ENCODE data around the gene GALNT9. TPM values are rescaled to one million over a fixed set of nuclear protein-coding genes. Genes with fewer than 3 reads are reported as not detected.

GALNT9 gene
- total and polyA plus RNA-seq, 7 donors = 0.28 to 5.0 (median 2.8) TPM; not detected in 2

DNA sequence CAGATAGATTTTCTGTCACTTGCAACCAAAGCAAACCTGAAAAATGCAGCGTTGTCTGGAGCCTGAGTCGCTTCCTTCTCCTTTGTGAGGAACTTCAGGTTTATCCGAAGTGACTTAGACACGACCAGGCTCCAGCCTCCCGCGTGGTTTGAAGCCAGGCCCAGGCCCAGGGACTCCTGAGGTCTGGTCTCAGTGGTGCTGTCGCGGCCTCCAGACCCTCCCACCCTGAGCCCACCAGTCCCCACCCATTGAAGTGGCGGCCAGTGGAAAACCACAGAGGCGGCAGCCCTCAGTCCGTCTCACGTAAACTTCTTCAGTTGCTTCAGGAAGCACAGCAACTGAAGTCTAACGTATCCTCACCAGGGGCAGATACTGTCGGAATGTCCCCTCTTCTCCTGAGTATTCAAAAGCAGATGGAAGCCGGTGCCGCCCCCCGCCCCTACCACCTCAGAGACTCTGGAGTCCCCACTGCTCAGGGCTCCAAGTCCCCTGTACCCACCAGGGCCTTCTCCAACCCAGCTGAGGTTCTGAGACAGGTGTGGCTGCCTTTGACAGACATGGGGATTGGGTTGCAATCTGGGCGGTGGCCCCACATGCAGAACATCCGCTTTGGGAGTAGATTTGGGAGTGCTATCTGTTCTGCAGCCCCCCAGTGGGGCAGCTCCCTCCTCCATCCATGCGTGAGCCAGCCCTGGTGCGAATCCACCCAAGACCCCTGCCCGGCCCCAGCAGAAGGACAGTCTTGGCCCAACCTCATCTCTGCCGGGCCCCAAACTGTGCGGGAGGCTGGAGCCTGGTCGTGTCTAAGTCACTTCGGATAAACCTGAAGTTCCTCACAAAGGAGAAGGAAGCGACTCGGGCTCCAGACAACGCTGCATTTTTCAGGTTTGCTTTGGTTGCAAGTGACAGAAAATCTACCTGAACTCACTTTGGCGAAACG is 26.6 kb upstream of the GALNT9 start:
- Histone ChIP-seq H3K36me3 (no peaks in the 10 kb centered on the region), H3K27me3 (peaks cover 0 to 43% (median 14%) of the 10 kb centered on the region in 3 donors), H3K9me3 (no peaks in the 10 kb centered on the region), H3K27ac (no peak overlapping the region), H3K4me1 (peaks cover 0 to 13% (median 4%) of the 10 kb centered on the region in 4 donors), H3K4me3 (no peak overlapping the region)
- DNase-seq = no peak
- intact Hi-C loops (cut with DNase I) = no loop called here
- WGBS, 2 donors = 84 to 89% methylated on average over 31 of the region's 31 CpGs
- no peak for TF ChIP-seq POLR2A (IDR thresholded peaks at IDR 0.05)
- TF ChIP-seq, protein P1, sequence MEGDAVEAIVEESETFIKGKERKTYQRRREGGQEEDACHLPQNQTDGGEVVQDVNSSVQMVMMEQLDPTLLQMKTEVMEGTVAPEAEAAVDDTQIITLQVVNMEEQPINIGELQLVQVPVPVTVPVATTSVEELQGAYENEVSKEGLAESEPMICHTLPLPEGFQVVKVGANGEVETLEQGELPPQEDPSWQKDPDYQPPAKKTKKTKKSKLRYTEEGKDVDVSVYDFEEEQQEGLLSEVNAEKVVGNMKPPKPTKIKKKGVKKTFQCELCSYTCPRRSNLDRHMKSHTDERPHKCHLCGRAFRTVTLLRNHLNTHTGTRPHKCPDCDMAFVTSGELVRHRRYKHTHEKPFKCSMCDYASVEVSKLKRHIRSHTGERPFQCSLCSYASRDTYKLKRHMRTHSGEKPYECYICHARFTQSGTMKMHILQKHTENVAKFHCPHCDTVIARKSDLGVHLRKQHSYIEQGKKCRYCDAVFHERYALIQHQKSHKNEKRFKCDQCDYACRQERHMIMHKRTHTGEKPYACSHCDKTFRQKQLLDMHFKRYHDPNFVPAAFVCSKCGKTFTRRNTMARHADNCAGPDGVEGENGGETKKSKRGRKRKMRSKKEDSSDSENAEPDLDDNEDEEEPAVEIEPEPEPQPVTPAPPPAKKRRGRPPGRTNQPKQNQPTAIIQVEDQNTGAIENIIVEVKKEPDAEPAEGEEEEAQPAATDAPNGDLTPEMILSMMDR (IDR thresholded peaks at IDR 0.05) = no peak
- no peak for TF ChIP-seq EP300 (IDR thresholded peaks at IDR 0.05)
- TF ChIP-seq POLR2AphosphoS5 (IDR thresholded peaks at IDR 0.05) = no peak

DNA sequence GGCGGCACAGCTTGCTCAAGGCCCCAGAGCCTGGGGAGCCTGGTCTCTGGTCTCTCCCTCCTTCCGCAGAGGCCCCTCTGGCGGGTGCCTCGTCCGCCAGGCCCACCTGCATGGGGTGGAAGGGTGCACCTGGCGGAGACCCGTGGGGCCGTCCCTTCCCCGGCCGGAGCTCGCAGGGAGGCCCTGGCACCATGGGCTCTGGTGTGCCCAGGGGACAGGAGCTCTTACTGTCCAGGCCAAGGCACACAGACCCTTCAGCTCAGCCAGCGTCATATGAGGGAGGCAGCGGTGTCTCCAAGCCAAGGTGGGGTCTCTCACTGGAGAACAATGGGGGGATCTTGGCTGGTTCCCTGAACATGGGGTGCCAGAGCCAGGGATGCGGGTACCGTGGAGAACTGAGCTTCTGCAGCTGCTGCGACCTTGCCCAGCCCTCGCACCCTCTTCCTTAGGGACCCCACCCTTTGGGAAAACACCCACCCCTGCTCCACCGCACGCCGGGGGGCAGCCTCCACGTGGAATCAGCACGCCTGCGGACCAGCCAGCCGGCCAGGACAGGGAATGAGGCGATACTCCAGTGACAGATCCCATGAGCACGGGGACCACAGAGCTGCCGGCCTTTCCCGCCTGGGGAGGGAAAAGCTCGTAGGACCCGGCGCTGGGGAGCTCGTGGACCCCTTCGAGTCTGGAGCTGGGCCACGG is 25.7 kb upstream of the GALNT9 start:
- H3K36me3 ChIP-seq = no peaks in the 10 kb centered on the region
- peaks cover 0 to 43% (median 14%) of the 10 kb centered on the region in 3 donors for H3K27me3 ChIP-seq
- no peak overlapping the region for H3K4me3 ChIP-seq
- H3K27ac ChIP-seq = no peak overlapping the region
- peaks cover 0 to 13% (median 4%) of the 10 kb centered on the region in 4 donors for H3K4me1 ChIP-seq
- intact Hi-C loops (cut with DNase I) = no loop called here
- no peaks in the 10 kb centered on the region for H3K9me3 ChIP-seq
- WGBS, 2 donors = 86 to 91% methylated on average over 34 of the region's 34 CpGs
- no peak for DNase-seq
- no peak for TF ChIP-seq EP300 (IDR thresholded peaks at IDR 0.05)
- TF ChIP-seq POLR2A (IDR thresholded peaks at IDR 0.05) = no peak
- TF ChIP-seq POLR2AphosphoS5 (IDR thresholded peaks at IDR 0.05) = no peak
- TF ChIP-seq, protein P1 (IDR thresholded peaks at IDR 0.05) = no peak

DNA sequence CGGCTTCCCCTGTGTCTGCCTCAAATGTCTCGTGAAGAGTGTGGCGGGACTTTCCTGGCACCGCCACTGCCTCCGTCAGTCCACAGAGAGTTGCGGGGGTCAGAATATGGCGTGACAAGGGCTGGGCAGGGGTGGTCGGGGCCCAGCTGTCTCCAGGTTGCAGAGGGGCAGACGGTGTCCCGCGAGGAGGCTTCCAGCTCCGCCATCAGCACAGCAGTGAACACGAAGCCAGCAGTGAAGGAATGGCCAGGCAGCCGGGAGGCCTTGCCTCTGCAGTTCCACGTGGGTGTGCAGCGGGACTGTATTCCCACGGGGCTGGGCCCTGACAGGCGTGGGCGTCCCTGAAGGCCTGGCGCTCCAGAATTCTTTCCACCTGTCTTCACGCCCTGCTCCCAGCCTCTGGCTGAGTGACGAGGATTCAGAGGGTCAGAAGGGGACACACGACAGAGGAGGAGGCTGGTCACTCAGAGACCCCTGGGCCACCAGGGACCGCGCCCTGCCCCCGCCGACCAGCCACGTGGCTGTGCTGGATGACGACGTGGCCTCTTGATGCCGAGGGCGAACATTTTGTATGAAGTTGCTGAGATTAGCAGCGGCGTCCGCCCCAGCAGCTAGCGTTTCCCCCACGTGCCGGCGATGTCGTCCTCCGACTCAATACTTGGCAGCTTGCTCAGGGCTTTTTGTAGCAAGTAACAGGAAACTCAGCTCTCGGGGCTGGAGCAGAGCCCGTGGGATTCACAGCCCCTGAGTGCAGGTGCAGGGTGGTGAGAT is 25.0 kb upstream of the GALNT9 start:
- no peak overlapping the region for H3K4me3 ChIP-seq
- no peaks in the 10 kb centered on the region for H3K36me3 ChIP-seq
- intact Hi-C loops (cut with DNase I) = no loop called here
- no peak overlapping the region for H3K27ac ChIP-seq
- H3K4me1 ChIP-seq = peaks cover 0 to 13% (median 4%) of the 10 kb centered on the region in 4 donors
- no peaks in the 10 kb centered on the region for H3K9me3 ChIP-seq
- 81 to 82% methylated on average over 43 of the region's 43 CpGs for WGBS, 2 donors
- DNase-seq = no peak
- TF ChIP-seq POLR2A (IDR thresholded peaks at IDR 0.05) (no peak), POLR2AphosphoS5 (IDR thresholded peaks at IDR 0.05) (no peak), EP300 (IDR thresholded peaks at IDR 0.05) (no peak)
- TF ChIP-seq, protein P1 (IDR thresholded peaks at IDR 0.05) = no peak
- H3K27me3 ChIP-seq = peaks cover 0 to 43% (median 14%) of the 10 kb centered on the region in 3 donors

DNA sequence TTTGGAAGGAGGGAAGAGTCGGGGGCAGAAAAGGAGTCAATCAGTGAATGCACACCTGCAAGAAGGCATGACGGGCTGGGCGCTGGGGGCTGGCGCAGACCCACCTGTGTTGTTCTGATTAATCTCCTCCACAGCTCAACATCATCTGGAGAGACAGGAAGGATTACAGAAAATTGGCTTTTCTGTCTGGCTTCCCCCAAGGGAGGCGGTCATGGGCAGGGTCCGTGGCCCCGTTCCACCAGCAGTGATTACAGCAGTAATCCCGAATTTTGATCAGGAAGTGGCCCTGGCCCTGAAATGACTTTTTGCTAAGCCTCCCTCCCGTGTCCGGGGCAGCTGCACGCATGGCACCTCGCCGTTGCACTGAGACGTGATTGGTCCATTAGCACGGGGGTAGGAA is 24.4 kb upstream of the GALNT9 start:
- 76 to 82% methylated on average over 15 of the region's 15 CpGs for WGBS, 2 donors
- no peak overlapping the region for H3K27ac ChIP-seq
- no peaks in the 10 kb centered on the region for H3K9me3 ChIP-seq
- H3K36me3 ChIP-seq = no peaks in the 10 kb centered on the region
- no peak overlapping the region for H3K4me3 ChIP-seq
- intact Hi-C loops (cut with DNase I) = no loop called here
- peaks cover 0 to 13% (median 4%) of the 10 kb centered on the region in 4 donors for H3K4me1 ChIP-seq
- H3K27me3 ChIP-seq = peaks cover 0 to 43% (median 14%) of the 10 kb centered on the region in 3 donors
- no peak for TF ChIP-seq POLR2AphosphoS5 (IDR thresholded peaks at IDR 0.05)
- TF ChIP-seq POLR2A (IDR thresholded peaks at IDR 0.05) = no peak
- no peak for TF ChIP-seq EP300 (IDR thresholded peaks at IDR 0.05)
- TF ChIP-seq, protein P1 (IDR thresholded peaks at IDR 0.05) = no peak
- DNase-seq = no peak

Data from sigmoid colon (tissue), 7 donors.